GM18868 (cell line): ENCODE results near the gene IFI30.

ENCODE experiments used
- ATAC-seq: cut with Tn5 transposase; IDR thresholded peaks from one replicate; pipeline ENCODE4 v1.9.1; 2021; ENCODE audit warnings: mild to moderate bottlenecking, moderate library complexity; ENCODE audit not compliant: unreplicated experiment

IFI30 gene

DNA sequence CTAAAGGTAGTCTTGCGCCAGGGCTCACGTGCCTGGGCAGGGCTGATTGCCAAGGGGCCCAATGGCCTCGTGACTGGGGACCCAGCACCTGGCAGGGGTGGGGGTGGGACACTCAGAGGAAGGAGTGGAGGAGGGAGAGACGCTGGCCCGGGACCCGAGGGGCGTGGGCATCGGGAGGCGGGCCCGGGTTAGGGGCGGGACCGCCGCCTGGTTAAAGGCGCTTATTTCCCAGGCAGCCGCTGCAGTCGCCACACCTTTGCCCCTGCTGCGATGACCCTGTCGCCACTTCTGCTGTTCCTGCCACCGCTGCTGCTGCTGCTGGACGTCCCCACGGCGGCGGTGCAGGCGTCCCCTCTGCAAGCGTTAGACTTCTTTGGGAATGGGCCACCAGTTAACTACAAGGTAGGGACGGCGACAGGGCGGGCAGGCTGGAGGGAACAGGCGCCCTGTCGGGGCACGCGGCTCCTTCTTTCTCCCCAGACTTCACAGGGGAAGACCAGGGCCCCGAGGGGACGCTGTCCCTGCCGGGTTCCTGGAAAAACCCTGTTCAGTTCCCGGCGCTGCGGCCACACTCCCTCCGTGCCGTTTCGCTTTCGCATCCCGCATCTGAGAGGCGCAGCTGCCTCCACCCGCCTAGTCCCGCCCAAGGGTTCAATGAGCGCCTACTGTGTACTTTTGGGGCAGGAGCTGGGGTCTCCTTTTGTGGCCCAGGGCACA, at the start of gene IFI30:
Gene IFI30, plus strand, starts transcription at position 242 of the 717 bp plus-strand sequence. Its CDS starts 29 bp downstream, at position 271.
- ATAC-seq, result peak; percentile 49

- no peak for ATAC-seq
Observed at GRCh38 chr19:18123819-18124218, 49.8 kb upstream of the IFI30 start.

- ATAC-seq, result no peak
Observed at GRCh38 chr19:18126097-18126496, 47.5 kb upstream of the IFI30 start.

DNA sequence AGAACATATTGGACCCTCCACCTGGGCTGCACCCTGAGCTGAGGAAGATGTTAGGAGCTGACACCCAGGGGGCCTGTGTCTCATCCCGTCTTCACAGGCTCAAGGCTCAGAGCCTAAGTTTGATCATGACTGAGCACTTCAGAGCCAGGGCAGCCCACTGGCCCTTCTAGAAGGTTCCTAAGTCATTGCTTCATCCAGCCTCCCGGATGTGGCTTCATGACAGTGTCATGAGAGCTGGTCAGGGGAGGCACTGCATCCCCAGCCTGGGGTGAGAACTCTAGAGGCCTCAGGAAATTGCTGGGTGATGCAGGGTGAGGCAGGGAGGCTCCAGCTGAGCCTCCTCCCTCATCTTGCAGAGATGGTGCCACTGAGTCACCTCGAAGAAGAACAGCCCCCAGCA, 45.6 kb upstream of the IFI30 start:
- no peak for ATAC-seq

GRCh38 chr19:18128805-18129204, 44.8 kb upstream of the IFI30 start:
- no peak for ATAC-seq

GRCh38 chr19:18130523-18131242, 42.9 kb upstream of the IFI30 start:
- no peak for ATAC-seq

GRCh38 chr19:18131841-18132596, 41.6 kb upstream of the IFI30 start:
- ATAC-seq, result no peak

GRCh38 chr19:18135712-18136584, 37.7 kb upstream of the IFI30 start:
- ATAC-seq, result no peak

- no peak for ATAC-seq
Observed at GRCh38 chr19:18137242-18137641, 36.4 kb upstream of the IFI30 start.

DNA sequence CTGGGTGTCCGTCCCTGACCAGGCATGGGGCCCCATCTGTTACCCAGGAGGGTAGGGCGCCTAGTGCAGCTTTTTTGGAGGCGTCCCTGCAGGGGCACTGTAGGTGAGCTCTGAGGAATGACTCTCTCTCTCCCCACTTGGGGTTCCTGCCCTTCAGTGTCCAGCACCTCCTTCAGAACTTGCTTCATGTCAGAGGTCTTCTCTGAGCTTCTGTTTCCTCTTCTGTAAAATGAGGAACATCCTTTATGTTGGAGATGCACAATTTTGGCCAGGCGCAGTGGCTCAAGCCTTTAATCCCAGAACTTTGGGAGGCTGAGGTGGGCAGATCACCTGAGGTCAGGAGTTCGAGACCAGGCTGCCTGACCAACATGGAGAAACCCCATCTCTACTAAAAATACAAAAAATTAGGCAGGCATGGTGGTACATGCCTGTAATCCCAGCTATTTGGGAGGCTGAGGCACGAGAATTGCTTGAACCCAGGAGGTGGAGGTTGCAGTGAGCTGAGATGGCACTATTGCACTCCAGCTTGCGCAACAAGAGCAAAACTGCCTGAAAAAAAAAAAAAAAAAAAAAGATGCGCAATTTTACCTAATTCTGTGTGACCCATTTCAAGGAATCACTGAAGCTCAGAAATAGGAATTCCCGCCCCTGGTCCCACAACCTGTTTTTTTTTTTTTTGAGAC, 35.8 kb upstream of the IFI30 start:
- no peak for ATAC-seq

DNA sequence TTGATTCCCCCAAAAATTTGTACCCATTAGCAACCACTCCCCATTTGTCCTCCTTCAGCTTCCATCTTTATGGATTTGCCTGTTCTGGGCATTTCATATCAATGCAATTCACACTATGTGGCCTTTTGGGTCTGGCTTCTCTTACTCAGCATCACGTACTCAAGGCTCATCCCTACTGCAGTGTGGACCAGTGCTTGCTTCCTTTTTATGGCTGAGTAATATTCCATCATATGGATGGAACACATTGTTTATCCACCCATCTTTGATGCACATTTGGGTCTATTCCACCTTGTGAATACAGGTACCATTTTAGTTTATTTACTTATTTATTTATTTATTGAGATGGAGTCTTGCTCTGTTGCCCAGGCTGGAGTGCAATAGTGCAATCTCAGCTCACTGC, 33.1 kb upstream of the IFI30 start:
- ATAC-seq, result no peak

DNA sequence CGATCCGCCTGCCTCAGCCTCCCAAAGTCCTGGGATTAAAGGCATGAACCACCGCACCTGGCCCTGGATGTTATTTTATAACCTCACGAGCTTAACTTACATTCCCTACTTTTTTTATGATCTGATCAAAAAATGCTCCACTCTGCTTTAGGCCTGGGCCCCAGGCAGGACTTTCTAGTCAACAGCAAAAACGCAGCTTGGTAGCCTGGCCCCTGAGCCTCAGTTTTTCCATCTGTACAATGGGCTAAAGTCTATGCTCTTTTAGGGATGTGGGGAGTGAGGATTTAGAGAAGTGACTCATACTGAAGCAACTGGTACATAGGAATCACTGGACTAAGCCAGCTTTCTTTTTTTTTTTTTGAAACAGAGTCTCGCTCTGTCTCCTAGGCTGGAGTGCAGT, 32.6 kb upstream of the IFI30 start:
- no peak for ATAC-seq

DNA sequence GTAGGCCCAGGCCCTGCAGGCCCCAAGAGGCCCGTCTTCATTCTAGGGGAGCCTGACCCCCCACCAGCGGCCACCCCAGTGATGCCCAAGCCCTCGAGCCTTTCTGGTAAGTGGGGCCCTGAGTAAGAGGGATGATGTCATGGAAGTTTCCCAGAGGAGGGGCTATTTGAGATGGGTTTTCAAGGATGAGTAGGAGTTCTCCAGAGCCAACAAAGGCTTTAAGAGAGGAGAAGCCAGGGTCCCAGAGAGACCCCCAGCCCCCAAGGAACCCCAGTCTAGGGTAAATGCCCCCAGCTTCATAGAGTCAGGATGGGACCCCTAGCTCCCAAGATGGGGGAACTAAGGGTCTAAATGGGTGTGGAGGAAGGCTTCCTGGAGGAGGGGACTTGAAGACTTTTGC, 29.7 kb upstream of the IFI30 start:
- no peak for ATAC-seq

GRCh38 chr19:18144361-18144760, 29.3 kb upstream of the IFI30 start:
- no peak for ATAC-seq

- ATAC-seq, result no peak
Observed at GRCh38 chr19:18144906-18145305, 28.7 kb upstream of the IFI30 start.

- no peak for ATAC-seq
Observed at GRCh38 chr19:18145391-18145999, 28.1 kb upstream of the IFI30 start.

- no peak for ATAC-seq
Observed at GRCh38 chr19:18147396-18147795, 26.2 kb upstream of the IFI30 start.

DNA sequence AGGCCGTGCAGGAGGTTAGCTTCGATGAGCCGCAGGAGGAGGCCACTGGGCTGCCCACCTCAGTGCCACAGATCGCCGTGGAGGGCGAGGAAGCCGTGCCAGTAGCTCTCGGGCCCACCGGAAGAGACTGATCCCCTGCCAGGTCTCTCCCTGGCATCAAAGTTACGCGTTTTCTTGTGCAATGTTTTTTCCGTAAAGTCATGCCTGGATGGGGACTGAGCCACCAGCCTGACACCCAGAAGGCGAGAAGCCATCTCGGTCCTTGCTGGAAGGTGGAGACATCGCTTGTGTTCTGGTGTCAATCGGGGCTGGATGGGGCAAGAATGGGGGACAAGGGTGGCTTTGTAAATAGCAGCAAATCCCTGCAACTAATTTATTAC, 24.0 kb upstream of the IFI30 start:
- no peak for ATAC-seq

- no peak for ATAC-seq
Observed at GRCh38 chr19:18150776-18151624, 22.6 kb upstream of the IFI30 start.
